DOHH2 (cell line): ENCODE results near the gene SYNGR2.

Experiments used
- EZH2phosphoT487 ChIP-seq: fragments of 200-600 bp; sonication (generic); IDR thresholded peaks from 2 replicates; pipeline ENCODE4 v1.6.1; 2017; ENCODE audit warnings: borderline replicate concordance, mild to moderate bottlenecking, antibody characterized with exemption, low read length, moderate library complexity, mixed read lengths
- TF ChIP-seq, protein P1 (sequence below): fragments of 200-600 bp; sonication (generic); IDR thresholded peaks from one replicate; pipeline ENCODE4 v1.5.1; 2014; ENCODE audit warnings: antibody characterized with exemption, mild to moderate bottlenecking, low read depth, low read length; ENCODE audit not compliant: poor library complexity, severe bottlenecking

GRCh38 chr17:78135858-78136500 lies 32.4 kb upstream of the SYNGR2 start:
- TF ChIP-seq, protein P1, sequence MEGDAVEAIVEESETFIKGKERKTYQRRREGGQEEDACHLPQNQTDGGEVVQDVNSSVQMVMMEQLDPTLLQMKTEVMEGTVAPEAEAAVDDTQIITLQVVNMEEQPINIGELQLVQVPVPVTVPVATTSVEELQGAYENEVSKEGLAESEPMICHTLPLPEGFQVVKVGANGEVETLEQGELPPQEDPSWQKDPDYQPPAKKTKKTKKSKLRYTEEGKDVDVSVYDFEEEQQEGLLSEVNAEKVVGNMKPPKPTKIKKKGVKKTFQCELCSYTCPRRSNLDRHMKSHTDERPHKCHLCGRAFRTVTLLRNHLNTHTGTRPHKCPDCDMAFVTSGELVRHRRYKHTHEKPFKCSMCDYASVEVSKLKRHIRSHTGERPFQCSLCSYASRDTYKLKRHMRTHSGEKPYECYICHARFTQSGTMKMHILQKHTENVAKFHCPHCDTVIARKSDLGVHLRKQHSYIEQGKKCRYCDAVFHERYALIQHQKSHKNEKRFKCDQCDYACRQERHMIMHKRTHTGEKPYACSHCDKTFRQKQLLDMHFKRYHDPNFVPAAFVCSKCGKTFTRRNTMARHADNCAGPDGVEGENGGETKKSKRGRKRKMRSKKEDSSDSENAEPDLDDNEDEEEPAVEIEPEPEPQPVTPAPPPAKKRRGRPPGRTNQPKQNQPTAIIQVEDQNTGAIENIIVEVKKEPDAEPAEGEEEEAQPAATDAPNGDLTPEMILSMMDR, result no peak
- TF ChIP-seq EZH2phosphoT487, result no peak
